ENCODE results near the gene MEGF6. TPM values are rescaled to one million over a fixed set of nuclear protein-coding genes. Genes with fewer than 3 reads are reported as not detected.

MEGF6 gene
- total and polyA plus RNA-seq, 2 of the 8 experiments (the other 6 are each of a cell fraction or from before 2014, with no cell fraction given), result 4.1 to 14.8 TPM

GRCh38 chr1:3518756-3519155 is 92.6 kb downstream of the MEGF6 start:
- Histone ChIP-seq H2BK12ac (ENCODE audit: low read depth, low read length) (no peak overlapping the region), H3K18ac (ENCODE audit: extremely low read depth, low read length) (no peak overlapping the region), H3K4me3 (ENCODE audit: extremely low read depth in 1 of 4, insufficient read depth in 2 of 4, low read depth in 3 of 4, low read length in 4 of 4) (no peak overlapping the region), H2BK5ac (ENCODE audit: low read depth, low read length) (no peak overlapping the region), H3K56ac (replicated peaks; ENCODE audit: insufficient read length, low read depth, low read length) (no peak overlapping the region), H2AK5ac (ENCODE audit: low read depth, low read length) (no peak overlapping the region), H3K23me2 (ENCODE audit: low read depth, low read length) (no peaks in the 10 kb centered on the region), H3K79me2 (ENCODE audit: control insufficient read depth in 1 of 2, insufficient read depth in 2 of 2, low read length in 2 of 2) (no peaks in the 10 kb centered on the region), H3K4me1 (replicated peaks in 1 of 4; ENCODE audit: control insufficient read depth in 3 of 4, insufficient read depth in 4 of 4, low read length in 3 of 4) (no peaks in the 10 kb centered on the region; a peak in 3 of 7 replicates), H3K27me3 (replicated peaks in 1 of 4; ENCODE audit: control insufficient read depth in 3 of 4, extremely low read depth in 1 of 4, insufficient read depth in 3 of 4, low read length in 3 of 4) (no peaks in the 10 kb centered on the region), H3K27ac (ENCODE audit: low read depth, low read length) (no peak overlapping the region), H2BK20ac (ENCODE audit: low read length) (no peak overlapping the region), H3K23ac (ENCODE audit: insufficient read length) (no peak overlapping the region), H3K9me3 (ENCODE audit: insufficient read depth in 2 of 2, low read depth in 1 of 2, low read length in 1 of 2) (peaks cover 0 to 7% of the 10 kb centered on the region in 2 experiments; a peak in 1 of 4 replicates), H3K14ac (ENCODE audit: insufficient read length) (no peak overlapping the region), H2BK120ac (replicated peaks; ENCODE audit: low read depth, low read length) (no peak overlapping the region), H3K79me1 (ENCODE audit: low read depth, low read length) (no peaks in the 10 kb centered on the region), H4K5ac (ENCODE audit: insufficient read length, low read depth, low read length) (no peak overlapping the region), H3K9ac (replicated peaks in 1 of 4; ENCODE audit: extremely low read depth in 1 of 4, low read depth in 3 of 4, low read length in 3 of 4) (no peak overlapping the region), H3K4ac (replicated peaks; ENCODE audit: insufficient read length, low read depth, low read length) (no peak overlapping the region), H2AFZ (ENCODE audit: low read length) (no peak overlapping the region), H3K36me3 (ENCODE audit: control insufficient read depth in 2 of 4, insufficient read depth in 4 of 4, low read length in 3 of 4) (no peaks in the 10 kb centered on the region), H4K8ac (ENCODE audit: extremely low read depth, insufficient read depth, low read length) (no peak overlapping the region), H4K91ac (replicated peaks; ENCODE audit: insufficient read length, low read length) (no peak overlapping the region), H2BK15ac (ENCODE audit: low read length) (no peak overlapping the region), H4K20me1 (replicated peaks in 1 of 2; ENCODE audit: control insufficient read depth in 1 of 2, insufficient read depth in 2 of 2, low read length in 2 of 2) (peaks cover 0 to 11% of the 10 kb centered on the region in 2 experiments), H3K4me2 (ENCODE audit: insufficient read depth in 1 of 2, low read depth in 2 of 2, low read length in 2 of 2) (no peak overlapping the region)
- DNase-seq (ENCODE audit: low read depth in 1 of 2, low spot score in 2 of 2) (no peak), FAIRE-seq (no peak)
- CTCF ChIA-PET (ENCODE audit: partially characterized antibody), result interaction anchor here (0.7 to 4.6 kb wide), 39 partner anchors 9 to 240 kb away, joined by 3 to 43 read pairs (median 4); partner anchors contain the start of gene TP73
- 90% methylated on average over 6 of the region's 8 CpGs; no CpG with 5 or more reads in 1 of the 2 experiments for WGBS, 2 experiments (ENCODE audit: extremely low coverage in 1 of 2, insufficient coverage in 1 of 2, insufficient read length in 1 of 2, insufficient replicate concordance in 2 of 2, low coverage in 1 of 2, low lambda C conversion rate in 2 of 2, missing lambda C conversion rate in 1 of 2)
- POLR2A ChIA-PET (ENCODE audit: partially characterized antibody), result interaction anchor here (1.6 kb wide), 1 partner anchor 12 kb away, joined by 3 read pairs; no protein-coding TSS in a partner anchor
- TF ChIP-seq SAP30 (IDR thresholded peaks at IDR 0.05; ENCODE audit: insufficient read depth, insufficient replicate concordance, low read length) (no peak), MAX (IDR thresholded peaks at IDR 0.05) (no peak), KDM1A (IDR thresholded peaks at IDR 0.05; ENCODE audit: borderline replicate concordance, low read length) (no peak), ZNF274 (IDR thresholded peaks at IDR 0.05; ENCODE audit: borderline replicate concordance, extremely low read depth, low read length) (no peak), POU5F1 (IDR thresholded peaks at IDR 0.05; ENCODE audit: low read depth, low read length) (no peak)

All from H1 (cell line).